GM21619 (cell line): ENCODE results near the gene ELAVL3.
"Not testable (repeated sequence)": the region's sequence is repeated elsewhere in the genome, so short reads cannot be mapped to it uniquely, and the experiment has no call there.

ENCODE experiments used
- ATAC-seq: cut with Tn5 transposase; IDR thresholded peaks from one replicate; pipeline ENCODE4 v1.9.1; 2021; ENCODE audit not compliant: unreplicated experiment

Gene ELAVL3

DNA sequence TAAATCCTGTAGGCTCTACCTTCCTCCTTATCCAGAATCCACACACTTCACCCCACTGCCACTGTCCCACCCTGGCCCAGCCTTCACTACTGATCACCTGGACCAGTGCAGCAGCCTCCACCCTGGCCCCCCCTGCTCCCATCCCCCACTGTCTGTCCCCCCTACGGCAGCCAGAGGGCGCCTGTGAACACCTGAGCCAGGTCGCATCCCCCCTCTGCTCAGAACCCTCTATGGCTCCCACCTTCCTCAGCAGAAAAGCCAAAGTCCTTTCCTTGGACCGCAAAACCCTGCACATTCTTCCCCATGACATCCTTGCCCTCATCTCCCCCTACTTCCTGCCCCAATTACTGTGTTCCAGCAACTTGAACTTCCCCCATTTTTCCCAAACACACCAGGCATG, 20.6 kb downstream of the ELAVL3 start:
- no peak for ATAC-seq

DNA sequence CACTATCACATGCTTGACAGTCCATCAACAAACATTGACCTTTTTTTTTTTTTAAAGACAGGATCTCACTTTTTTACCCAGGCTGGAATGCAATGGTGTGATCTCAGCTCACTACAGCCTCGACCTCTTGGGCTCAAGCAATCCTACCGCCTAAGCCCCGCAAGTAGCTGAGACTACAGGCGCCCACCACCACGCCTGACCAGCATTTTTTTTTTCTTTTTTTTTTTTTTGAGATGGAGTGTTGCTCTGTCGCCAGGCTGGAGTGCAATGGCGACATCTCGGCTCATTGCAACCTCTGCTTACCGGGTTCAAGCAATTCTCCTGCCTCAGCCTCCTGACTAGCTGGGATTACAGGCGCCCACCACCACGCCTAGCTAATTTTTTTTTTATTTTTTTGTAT, 21.9 kb downstream of the ELAVL3 start:
- not testable (repeated sequence) for ATAC-seq

DNA sequence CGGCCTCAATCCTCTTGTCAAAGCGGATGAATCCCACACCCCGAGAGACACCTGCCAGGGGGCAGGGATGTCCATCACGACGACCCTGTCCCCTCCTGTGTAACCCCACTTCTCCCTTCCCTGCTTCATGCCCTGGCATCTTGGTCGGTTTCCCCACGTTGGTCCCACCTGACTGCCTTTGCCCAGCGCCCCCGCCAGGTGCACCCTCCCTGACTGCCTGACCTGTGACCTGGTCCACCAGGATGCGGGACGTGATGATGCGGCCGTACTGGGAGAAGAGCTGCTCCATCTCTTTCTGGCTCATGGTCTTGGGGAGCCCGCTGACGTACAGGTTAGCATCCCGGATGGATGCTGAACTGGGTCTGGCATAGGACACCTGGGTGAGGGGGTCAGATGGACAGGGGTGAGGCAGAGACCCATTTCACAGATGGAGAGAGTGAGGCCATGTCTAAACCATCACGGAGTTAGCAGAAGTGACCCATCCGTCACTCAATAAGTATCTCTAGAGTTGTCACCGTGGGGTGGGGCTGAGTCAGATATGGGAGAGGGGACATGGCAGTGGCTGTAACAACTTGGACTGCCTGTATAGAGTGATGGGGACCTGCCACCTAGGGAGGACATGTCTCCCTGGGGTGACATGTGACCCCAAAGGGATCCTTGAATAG, 22.5 kb downstream of the ELAVL3 start:
- ATAC-seq: no peak

DNA sequence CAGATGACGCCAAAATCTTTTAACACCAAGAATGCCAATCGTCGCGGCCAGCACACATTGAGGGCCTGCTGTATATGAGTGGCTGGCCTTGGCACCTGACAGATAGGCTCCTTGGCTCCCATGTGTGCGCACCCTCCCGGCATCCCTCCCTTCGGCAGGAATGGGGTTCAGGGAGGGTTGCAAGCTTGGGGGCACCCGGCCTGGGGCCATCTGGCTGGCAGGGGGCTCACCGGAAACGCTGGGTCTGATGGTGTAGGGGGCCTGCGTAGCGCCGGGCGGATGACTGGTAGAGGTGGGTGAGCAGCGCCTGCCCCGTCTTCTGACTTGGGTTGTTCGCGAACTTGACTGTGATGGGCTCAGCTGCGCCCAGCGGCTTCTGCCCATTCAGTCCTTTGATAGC, 23.0 kb downstream of the ELAVL3 start:
- ATAC-seq: no peak

DNA sequence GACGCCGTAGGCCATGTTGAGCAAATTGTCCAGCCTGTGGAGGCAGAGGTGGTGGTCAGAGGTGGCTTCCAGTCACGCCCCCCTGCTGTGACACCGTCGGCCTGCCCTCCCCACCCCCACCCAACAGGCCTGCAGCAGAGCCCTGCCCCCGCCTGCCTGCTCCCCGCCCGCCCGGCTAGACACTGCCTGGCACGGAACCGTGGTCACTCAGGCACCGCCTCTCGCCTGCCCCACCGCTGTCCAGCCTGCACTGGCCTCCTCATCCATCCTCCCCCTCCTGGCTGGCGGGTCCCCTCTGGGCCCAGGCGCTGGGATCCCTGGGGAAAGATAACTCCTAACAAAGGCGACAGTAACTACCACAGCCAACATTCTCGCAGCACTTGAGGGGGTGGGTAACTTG, 23.7 kb downstream of the ELAVL3 start:
- ATAC-seq: no peak

DNA sequence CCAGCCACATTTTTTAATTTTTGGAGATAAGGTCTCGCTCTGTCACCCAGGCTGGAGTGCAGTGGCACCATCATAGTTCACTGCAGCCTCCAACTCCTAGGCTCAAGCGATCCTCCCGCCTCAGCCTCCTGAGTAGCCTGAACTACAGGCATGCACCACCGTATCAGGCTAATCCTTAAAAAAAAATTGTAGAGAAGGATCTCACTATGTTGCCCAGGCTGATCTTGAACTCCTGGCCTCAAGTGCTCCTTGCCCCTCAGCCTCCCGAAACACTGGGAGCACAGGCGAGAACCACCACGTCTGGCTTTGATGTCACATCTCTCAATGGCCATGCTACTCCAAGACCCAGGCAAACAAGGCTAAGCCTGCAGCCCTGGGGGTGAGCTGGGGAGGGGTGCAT, 24.2 kb downstream of the ELAVL3 start:
- ATAC-seq: no peak

DNA sequence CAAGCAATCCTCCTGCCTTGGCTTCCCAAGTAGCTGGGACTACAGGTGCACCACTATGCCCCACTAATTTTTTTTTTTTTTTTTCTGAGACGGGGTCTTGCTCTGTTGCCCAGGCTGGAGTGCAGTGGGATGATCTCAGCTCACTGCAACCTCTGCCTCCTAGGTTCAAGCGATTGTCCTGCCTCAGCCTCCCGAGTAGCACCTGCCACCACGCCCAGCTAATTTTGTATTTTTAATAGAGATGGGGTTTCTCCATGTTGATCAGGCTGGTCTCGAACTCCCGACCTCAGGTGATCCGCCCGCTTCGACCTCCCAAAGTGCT, 25.7 kb downstream of the ELAVL3 start:
- not testable (repeated sequence) for ATAC-seq

DNA sequence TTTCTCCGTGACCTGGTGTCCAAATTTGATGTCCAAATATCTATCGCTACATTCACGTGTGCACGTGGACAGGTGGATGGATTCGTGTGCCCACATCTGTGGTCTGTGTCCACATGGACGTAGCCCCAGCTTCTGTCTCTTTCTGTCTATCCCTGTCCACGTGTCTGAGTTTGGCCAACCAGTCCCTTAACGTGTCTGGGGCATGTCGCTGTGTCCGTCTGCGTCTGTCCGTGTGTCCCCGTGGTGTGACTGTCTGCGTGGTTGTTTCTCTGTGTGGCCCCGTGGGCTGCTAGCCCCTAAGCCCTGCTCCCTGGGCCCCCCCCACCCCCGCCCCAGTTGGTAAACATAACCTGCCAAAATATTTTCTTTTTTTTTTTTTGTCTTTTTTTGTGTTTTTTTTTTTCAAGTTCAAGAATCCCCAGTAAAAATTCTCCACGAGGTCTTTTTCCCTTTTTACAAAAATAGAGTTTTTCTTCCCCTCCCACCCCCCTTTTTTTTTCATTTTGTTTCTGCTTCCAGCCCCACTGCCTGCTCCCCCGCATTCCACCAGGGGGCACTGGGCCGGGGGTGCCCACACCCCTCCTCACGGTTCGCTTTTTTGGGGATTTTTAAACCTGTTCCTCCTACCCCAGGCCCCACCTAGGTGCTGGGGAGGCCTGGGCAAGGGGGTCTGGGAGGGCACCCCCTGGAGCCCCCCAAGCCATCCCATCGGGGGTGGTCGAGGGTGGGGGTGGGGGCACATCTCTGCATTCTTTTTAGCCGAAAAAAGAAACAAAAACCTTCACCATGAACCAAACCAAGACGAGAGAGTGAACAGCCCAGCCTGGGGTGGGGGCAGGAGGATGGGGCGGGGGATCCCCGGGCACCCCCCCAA, 27.1 kb downstream of the ELAVL3 start:
- no peak for ATAC-seq

DNA sequence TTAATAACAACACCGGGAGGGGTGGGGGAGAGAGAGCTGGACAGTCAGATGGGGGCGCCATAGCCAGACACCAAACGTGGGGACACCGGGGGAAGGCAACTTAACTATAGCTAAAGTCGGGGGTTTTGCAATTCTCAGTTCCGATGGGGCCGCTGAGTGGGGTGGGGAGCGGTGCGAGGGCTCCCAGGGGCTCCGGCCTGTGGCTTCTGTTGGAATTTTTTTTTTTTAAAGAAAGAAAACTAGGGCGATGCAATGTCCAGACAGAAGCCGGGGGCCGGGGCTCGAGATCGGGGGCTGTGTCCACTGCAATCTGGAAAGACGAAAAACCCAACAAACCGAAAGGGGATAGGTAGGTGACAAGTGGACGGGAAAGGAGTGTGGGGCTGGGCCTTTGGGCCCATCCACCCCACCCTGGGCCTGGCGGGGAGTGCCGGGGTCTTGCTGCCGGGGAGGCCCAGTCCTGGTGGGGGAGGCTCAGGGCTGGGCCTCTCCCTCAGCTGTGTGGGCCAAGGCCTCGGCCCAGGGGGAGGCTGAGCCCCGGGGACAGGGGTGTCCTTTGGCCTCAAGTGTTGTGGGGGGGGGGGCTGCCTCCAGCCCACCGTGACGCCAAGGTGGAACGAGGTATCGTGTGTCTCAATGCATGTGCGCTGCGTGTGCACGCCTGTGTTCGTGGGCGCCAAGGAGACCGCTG, 28.1 kb downstream of the ELAVL3 start:
- no peak for ATAC-seq

DNA sequence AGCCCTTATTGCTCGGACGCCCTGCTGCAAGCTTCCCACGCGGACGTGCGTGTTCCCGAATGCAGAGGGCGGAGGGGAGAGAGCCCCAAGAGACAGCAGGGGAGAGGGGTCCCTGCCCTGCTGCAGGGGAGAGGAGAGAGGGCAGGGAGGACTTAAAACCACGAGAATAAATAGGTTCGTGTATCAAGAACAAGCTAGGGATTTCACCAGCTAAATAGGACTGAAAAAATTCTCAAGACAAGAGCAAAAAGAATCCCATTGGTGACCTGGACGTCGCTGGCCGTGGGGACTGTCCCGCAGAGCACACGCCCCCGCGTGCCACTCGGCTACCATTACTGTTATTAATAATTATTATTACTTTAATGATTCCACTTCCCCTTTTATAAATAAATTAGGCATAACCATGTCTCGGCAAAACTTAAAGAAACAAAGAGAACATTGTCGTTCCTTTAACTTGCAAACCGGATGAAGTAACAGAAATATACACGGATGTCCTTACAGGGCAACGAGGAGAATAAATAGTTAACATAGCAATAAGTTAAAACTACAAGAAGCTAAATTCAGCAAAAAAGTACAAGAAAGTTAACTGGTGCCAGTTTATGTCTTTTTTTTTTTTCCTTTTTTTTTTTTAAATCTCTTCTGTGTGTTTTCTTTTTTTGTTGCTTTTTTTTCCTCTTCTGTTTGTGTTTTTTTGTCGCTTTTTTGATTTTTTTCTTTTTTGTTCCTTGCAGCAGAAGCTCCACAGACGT, 28.8 kb downstream of the ELAVL3 start:
- no peak for ATAC-seq

DNA sequence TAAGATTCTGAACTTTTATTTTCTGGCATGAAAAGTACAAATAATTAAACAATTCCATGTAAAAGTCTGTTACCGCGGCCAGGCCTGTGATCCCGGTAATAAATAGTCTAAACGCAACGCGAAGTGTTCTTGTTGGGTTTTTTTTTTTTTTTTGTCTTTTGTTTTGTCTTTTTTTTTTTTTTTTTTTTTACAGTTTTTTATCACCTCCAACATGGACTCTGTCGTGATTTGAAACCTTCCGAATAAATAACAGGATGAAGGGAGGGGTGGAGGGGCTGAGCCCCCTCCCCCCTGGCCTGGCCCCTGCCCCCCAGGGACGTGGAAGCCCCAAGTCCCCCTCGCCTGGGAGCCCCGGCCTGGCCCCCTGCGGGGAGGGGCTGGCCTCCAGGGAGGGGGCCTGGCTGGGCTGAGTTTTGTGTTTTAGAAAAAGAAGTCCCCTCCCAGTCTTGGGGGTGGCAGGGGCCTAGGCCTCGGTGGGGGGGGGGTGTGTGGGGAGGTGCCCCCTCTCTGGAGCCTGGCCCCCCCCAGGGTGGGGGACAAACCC, 29.4 kb downstream of the ELAVL3 start:
- ATAC-seq: no peak

DNA sequence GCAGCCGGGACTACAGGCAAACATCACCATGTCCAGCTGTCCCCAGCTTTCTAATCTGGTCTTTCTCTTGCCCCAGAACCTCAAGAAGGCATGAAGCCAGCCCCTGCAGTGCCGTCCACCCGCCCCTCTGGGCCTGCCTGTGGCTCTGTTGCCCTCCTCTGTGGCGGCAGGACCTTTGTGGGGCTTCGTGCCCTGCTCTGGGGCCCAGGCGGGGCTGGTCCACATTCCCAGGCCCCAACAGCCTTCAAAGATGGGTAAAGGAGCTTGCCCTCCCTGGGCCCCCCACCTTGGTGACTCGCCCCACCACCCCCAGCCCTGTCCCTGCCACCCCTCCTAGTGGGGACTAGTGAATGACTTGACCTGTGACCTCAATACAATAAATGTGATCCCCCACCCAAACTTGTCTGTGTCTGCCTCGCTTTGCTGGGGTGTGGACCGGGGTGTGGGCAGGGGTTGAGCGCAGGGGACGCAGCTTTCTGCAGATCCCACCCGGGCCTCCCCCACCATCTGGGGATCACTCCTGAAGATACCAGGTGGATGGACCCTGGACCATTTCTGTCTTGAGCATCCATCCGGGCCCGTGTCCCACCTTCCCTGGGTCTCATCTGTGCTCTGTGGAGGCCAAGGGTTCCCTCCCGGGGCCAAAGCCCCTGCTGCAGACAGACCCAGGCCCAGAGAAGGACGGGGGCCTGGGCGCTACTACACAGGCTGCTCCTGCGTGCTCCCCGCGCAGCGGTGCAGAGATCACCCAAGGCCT, 30.1 kb downstream of the ELAVL3 start:
- ATAC-seq: no peak

DNA sequence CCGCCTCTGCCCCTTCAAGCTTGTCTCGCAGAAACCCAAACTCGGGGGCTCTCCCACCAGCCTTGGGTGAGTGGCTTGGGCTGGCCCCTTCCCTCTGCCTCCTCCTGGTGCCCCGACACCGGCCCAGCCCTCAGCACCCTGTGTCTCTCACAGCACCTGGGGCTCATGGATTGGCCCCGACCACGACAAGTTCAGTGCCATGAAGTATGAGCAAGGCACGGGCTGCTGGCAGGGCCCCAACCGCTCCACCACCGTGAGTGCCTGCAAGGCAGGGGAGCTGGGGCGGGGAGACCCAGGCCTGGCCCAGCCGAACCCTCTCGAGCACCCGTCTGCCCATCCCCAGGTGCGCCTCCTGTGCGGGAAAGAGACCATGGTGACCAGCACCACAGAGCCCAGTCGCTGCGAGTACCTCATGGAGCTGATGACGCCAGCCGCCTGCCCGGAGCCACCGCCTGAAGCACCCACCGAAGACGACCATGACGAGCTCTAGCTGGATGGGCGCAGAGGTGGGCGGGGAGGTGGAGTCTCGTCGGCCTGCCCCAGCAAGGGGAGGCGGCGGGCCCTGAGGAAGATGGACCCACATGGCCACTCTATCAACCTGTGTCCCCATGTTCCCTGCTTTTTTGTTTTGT, 31.8 kb downstream of the ELAVL3 start:
- no peak for ATAC-seq

DNA sequence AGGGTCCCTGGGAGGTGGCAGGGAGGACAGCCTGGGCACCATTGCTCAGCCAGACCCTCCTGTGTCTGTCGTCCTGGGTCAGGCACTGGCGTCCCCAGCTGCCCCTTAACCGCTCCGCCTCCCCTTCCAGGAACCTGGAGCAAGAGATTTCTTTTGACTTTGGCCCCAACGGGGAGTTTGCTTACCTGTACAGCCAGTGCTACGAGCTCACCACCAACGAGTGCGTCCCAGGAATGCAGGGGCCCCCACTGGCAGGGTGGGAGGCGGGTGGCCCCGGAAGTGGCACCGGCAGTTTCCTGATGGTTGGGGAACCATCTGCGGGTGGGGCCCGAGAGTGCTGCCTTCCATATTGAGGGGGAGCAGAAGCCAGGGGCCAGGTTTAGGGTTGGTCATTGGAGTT, 32.4 kb downstream of the ELAVL3 start:
- ATAC-seq: no peak

DNA sequence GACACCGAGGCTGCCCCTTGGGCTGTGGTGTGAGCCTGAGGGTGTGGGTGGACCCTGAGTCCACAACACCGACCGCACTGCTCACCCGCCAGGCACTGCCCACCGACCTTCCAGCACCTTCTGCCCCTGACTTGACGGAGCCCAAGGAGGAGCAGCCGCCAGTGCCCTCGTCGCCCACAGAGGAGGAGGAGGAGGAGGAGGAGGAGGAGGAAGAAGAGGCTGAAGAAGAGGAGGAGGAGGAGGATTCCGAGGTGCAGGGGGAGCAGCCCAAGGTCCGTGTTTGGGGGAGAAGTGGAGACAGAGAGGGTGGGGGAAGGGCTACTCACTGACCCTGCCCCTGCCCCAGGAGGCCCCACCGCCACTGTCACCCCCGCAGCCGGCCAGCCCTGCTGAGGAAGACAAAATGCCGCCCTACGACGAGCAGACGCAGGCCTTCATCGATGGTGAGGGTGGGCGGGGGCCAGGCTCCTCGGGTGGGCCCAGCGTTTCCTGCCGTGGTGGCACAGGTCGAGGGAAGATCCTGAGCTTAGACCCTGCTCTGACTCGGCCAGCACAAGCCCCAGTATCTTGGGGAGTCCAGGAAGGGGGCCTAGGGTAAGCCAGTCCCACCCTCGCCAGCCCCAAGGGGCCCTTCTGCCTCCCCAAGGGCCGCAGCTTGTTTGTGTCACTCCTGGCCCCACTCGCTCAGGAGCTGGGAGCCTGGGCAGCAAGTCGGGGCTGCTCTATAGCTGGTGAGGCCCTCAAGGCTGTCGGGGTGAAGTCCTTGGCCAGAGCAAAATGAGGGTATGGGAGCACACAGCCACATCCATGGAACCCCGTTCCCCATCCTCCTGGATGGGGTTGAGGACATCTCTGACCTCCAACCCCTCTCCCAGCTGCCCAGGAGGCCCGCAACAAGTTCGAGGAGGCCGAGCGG, 33.2 kb downstream of the ELAVL3 start:
- no peak for ATAC-seq

DNA sequence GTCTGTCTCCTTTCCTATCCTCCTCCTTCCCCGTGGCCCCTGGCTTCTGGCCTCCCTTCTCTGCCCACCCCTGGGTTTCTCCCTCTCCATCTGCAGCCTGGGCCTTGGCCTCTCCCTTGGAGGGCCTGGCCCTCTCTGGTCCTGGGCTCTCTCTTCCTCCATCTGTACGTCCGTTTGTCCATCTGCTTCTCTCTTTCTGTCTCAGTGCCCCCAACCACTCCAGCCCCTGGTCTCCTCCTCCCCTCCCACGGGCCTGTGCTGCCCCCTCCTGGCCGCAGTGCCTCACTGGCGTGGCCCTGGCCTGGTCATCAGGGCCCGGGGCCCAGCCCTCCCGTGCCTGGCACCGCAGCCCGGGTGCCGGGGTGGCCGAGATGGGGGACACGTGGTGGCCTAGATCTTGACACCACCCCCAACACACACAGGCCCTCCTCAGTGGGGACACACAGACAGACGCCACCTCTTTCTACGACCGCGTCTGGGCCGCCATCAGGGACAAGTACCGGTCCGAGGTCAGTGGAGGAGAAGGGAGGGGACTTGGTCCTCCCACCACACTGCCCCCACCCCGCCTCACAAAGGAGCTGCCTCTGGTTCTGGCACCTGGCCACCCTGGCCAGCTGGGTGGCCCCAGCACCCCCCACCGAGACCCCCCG, 34.1 kb downstream of the ELAVL3 start:
- no peak for ATAC-seq

DNA sequence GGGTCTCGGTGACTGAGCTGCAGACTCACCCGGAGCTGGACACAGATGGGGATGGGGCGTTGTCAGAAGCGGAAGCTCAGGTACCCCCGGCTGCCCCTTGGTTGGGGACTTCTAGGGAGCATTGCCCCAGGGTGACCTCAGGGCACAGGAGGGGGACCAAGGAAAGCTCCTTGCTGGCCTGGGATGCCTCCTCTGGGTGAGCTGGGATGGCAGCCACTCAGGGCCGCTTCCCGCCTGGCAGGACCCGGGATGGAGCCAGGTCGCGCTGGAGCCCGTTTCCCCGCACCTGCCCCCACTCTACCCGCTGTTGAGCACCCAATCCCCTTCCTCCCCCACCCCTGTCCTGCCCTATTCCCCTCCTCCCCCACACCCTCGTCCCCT, 34.6 kb downstream of the ELAVL3 start:
- ATAC-seq: no peak

DNA sequence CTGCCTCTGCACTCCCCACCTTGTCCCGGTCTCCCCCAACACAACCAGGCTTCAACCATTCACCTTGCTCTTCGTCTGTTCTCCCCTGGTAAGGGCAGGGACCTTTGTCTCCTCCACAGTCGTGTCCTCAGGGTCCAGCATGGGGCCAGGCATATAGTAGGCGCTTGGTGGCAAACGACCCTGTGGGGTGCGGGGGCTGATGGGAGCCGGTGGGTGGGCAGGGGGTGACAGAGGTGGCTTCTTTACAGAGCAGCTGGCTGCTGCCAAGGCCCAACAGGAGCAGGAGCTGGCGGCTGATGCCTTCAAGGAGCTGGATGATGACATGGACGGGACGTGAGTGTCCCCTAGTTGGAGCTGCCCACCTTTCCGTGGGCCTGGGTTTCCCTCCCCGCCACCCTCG, 35.7 kb downstream of the ELAVL3 start:
- no peak for ATAC-seq
